ENCODE results near the gene MACROD2. TPM values are rescaled to one million over a fixed set of nuclear protein-coding genes. Genes with fewer than 3 reads are reported as not detected.

The MACROD2 gene
- polyA plus RNA-seq, 1 donor from 2014 or later: 23.2 TPM

GRCh38 chr20:15823718-15824117 lies 1828.4 kb downstream of the MACROD2 start:
- no peak for TF ChIP-seq EZH2 (IDR thresholded peaks at IDR 0.05; ENCODE audit: borderline replicate concordance, insufficient read depth, low read length, poor library complexity, severe bottlenecking)
- no peak for TF ChIP-seq MXI1 (conservative IDR thresholded peaks at IDR 0.05; ENCODE audit: poor library complexity, severe bottlenecking)
- no peak for TF ChIP-seq SMC3 (conservative IDR thresholded peaks at IDR 0.05; ENCODE audit: poor library complexity)
- TF ChIP-seq POLR2AphosphoS5 (IDR thresholded peaks at IDR 0.05): no peak
- TF ChIP-seq, protein P1, sequence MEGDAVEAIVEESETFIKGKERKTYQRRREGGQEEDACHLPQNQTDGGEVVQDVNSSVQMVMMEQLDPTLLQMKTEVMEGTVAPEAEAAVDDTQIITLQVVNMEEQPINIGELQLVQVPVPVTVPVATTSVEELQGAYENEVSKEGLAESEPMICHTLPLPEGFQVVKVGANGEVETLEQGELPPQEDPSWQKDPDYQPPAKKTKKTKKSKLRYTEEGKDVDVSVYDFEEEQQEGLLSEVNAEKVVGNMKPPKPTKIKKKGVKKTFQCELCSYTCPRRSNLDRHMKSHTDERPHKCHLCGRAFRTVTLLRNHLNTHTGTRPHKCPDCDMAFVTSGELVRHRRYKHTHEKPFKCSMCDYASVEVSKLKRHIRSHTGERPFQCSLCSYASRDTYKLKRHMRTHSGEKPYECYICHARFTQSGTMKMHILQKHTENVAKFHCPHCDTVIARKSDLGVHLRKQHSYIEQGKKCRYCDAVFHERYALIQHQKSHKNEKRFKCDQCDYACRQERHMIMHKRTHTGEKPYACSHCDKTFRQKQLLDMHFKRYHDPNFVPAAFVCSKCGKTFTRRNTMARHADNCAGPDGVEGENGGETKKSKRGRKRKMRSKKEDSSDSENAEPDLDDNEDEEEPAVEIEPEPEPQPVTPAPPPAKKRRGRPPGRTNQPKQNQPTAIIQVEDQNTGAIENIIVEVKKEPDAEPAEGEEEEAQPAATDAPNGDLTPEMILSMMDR (IDR thresholded peaks at IDR 0.05; ENCODE audit: poor library complexity, severe bottlenecking): no peak
- no peak for TF ChIP-seq RAD21 (conservative IDR thresholded peaks at IDR 0.05)
- TF ChIP-seq REST (IDR thresholded peaks at IDR 0.05; ENCODE audit: borderline replicate concordance): no peak
- no peak for TF ChIP-seq TAF1 (IDR thresholded peaks at IDR 0.05; ENCODE audit: low read depth)
- TF ChIP-seq EP300 (conservative IDR thresholded peaks at IDR 0.05; ENCODE audit: poor library complexity, severe bottlenecking): no peak
- Histone ChIP-seq H3K9me3 (ENCODE audit: low read length) (no peaks in the 10 kb centered on the region), H3K27me3 (ENCODE audit: insufficient read depth, low read depth, low read length) (no peaks in the 10 kb centered on the region), H3F3A (ENCODE audit: insufficient read depth, low read length, poor library complexity, severe bottlenecking) (no peaks in the 10 kb centered on the region), H3K36me3 (ENCODE audit: insufficient read depth, low read length) (no peaks in the 10 kb centered on the region), H3K4me2 (ENCODE audit: low read length) (no peak overlapping the region), H3K27ac (ENCODE audit: low read length) (no peak overlapping the region), H4K20me1 (ENCODE audit: insufficient read depth) (no peaks in the 10 kb centered on the region), H3K4me3 (ENCODE audit: low read length) (no peak overlapping the region), H3K9ac (ENCODE audit: low read length) (no peak overlapping the region), H2AFZ (ENCODE audit: low read depth, low read length) (no peak overlapping the region), H3K9me2 (ENCODE audit: insufficient read depth, low read length) (no peaks in the 10 kb centered on the region), H3K79me2 (replicated peaks; ENCODE audit: insufficient read depth, low read length) (no peaks in the 10 kb centered on the region)

- TF ChIP-seq RAD21 (conservative IDR thresholded peaks at IDR 0.05) (no peak), MXI1 (conservative IDR thresholded peaks at IDR 0.05; ENCODE audit: poor library complexity, severe bottlenecking) (no peak), TAF1 (IDR thresholded peaks at IDR 0.05; ENCODE audit: low read depth) (no peak), POLR2AphosphoS5 (IDR thresholded peaks at IDR 0.05) (no peak), EZH2 (IDR thresholded peaks at IDR 0.05; ENCODE audit: borderline replicate concordance, insufficient read depth, low read length, poor library complexity, severe bottlenecking) (no peak), EP300 (conservative IDR thresholded peaks at IDR 0.05; ENCODE audit: poor library complexity, severe bottlenecking) (no peak), SMC3 (conservative IDR thresholded peaks at IDR 0.05; ENCODE audit: poor library complexity) (no peak), REST (IDR thresholded peaks at IDR 0.05; ENCODE audit: borderline replicate concordance) (no peak)
- TF ChIP-seq, protein P1 (IDR thresholded peaks at IDR 0.05; ENCODE audit: poor library complexity, severe bottlenecking): no peak
- no peak overlapping the region for H3K4me2 ChIP-seq (ENCODE audit: low read length)
- H3K27me3 ChIP-seq (ENCODE audit: insufficient read depth, low read depth, low read length): no peaks in the 10 kb centered on the region
- H3K9me3 ChIP-seq (ENCODE audit: low read length): no peaks in the 10 kb centered on the region
- H4K20me1 ChIP-seq (ENCODE audit: insufficient read depth): no peaks in the 10 kb centered on the region
- no peak overlapping the region for H3K4me3 ChIP-seq (ENCODE audit: low read length)
- H3K9me2 ChIP-seq (ENCODE audit: insufficient read depth, low read length): no peaks in the 10 kb centered on the region
- no peak overlapping the region for H3K27ac ChIP-seq (ENCODE audit: low read length)
- H3K9ac ChIP-seq (ENCODE audit: low read length): no peak overlapping the region
- no peak overlapping the region for H2AFZ ChIP-seq (ENCODE audit: low read depth, low read length)
- H3K79me2 ChIP-seq (replicated peaks; ENCODE audit: insufficient read depth, low read length): no peaks in the 10 kb centered on the region
- H3F3A ChIP-seq (ENCODE audit: insufficient read depth, low read length, poor library complexity, severe bottlenecking): no peaks in the 10 kb centered on the region
- H3K36me3 ChIP-seq (ENCODE audit: insufficient read depth, low read length): no peaks in the 10 kb centered on the region
Measured at GRCh38 chr20:15827628-15828027, 1832.3 kb downstream of the MACROD2 start.
